IPS-15b (cell line): ENCODE results near the gene PTPRT.

Experiments used
- H3K27me3 ChIP-seq: one replicate; pipeline ENCODE4 v1.6.1; 2013; ENCODE audit warnings: low read length; ENCODE audit not compliant: control insufficient read depth, insufficient read depth
- H3K36me3 ChIP-seq: one replicate; pipeline ENCODE4 v1.6.1; 2013; ENCODE audit warnings: low read length; ENCODE audit not compliant: control insufficient read depth, insufficient read depth
- H3K4me1 ChIP-seq: one replicate; pipeline ENCODE4 v1.6.1; 2013; ENCODE audit warnings: mild to moderate bottlenecking, low read length; ENCODE audit not compliant: control insufficient read depth, insufficient read depth
- H3K4me3 ChIP-seq: one replicate; pipeline ENCODE4 v1.5.1; 2013; ENCODE audit warnings: low read depth, low read length
- H3K9ac ChIP-seq: one replicate; pipeline ENCODE4 v1.6.1; 2013; ENCODE audit warnings: low read depth, mild to moderate bottlenecking, low read length
- H3K9me3 ChIP-seq: one replicate; pipeline ENCODE4 v1.6.1; 2013; ENCODE audit warnings: mild to moderate bottlenecking, low read length; ENCODE audit not compliant: control insufficient read depth, insufficient read depth

The PTPRT gene

GRCh38 chr20:42063141-42063540 is 1126.6 kb downstream of the PTPRT start:
- Histone ChIP-seq H3K4me1 (no peaks in the 10 kb centered on the region), H3K4me3 (no peak overlapping the region), H3K27me3 (no peaks in the 10 kb centered on the region), H3K9me3 (no peaks in the 10 kb centered on the region), H3K9ac (no peak overlapping the region), H3K36me3 (no peaks in the 10 kb centered on the region)

- no peaks in the 10 kb centered on the region for H3K4me1 ChIP-seq
- H3K9me3 ChIP-seq, result no peaks in the 10 kb centered on the region
- H3K9ac ChIP-seq, result no peak overlapping the region
- no peaks in the 10 kb centered on the region for H3K27me3 ChIP-seq
- H3K4me3 ChIP-seq, result no peak overlapping the region
- H3K36me3 ChIP-seq, result no peaks in the 10 kb centered on the region
These were observed 1136.4 kb downstream of the PTPRT start for GRCh38 chr20:42053350-42053749.

GRCh38 chr20:42051921-42052320 is 1137.8 kb downstream of the PTPRT start:
- Histone ChIP-seq H3K36me3 (no peaks in the 10 kb centered on the region), H3K4me1 (no peaks in the 10 kb centered on the region), H3K4me3 (no peak overlapping the region), H3K27me3 (no peaks in the 10 kb centered on the region), H3K9me3 (no peaks in the 10 kb centered on the region), H3K9ac (no peak overlapping the region)

GRCh38 chr20:42046371-42047085 is 1143.2 kb downstream of the PTPRT start:
- no peaks in the 10 kb centered on the region for H3K36me3 ChIP-seq
- H3K9ac ChIP-seq, result no peak overlapping the region
- no peak overlapping the region for H3K4me3 ChIP-seq
- H3K4me1 ChIP-seq, result no peaks in the 10 kb centered on the region
- no peaks in the 10 kb centered on the region for H3K27me3 ChIP-seq
- H3K9me3 ChIP-seq, result no peaks in the 10 kb centered on the region

- no peak overlapping the region for H3K9ac ChIP-seq
- H3K4me3 ChIP-seq, result no peak overlapping the region
These were observed 1145.8 kb downstream of the PTPRT start for GRCh38 chr20:42043921-42044320.

GRCh38 chr20:42041000-42041565 is 1148.6 kb downstream of the PTPRT start:
- H3K9me3 ChIP-seq, result no peaks in the 10 kb centered on the region
- H3K4me1 ChIP-seq, result no peaks in the 10 kb centered on the region

More at GRCh38 chr20:42043921-42044320, 1145.8 kb downstream of the PTPRT start:
- Histone ChIP-seq H3K27me3 (no peaks in the 10 kb centered on the region), H3K36me3 (no peaks in the 10 kb centered on the region), H3K9me3 (no peaks in the 10 kb centered on the region), H3K4me1 (no peaks in the 10 kb centered on the region)

GRCh38 chr20:42027746-42028268 is 1161.9 kb downstream of the PTPRT start:
- no peaks in the 10 kb centered on the region for H3K4me1 ChIP-seq
- H3K9me3 ChIP-seq, result no peaks in the 10 kb centered on the region
- H3K36me3 ChIP-seq, result no peaks in the 10 kb centered on the region
- H3K27me3 ChIP-seq, result no peaks in the 10 kb centered on the region
- H3K9ac ChIP-seq, result no peak overlapping the region
- H3K4me3 ChIP-seq, result no peak overlapping the region

More at GRCh38 chr20:42041000-42041565, 1148.6 kb downstream of the PTPRT start:
- Histone ChIP-seq H3K27me3 (no peaks in the 10 kb centered on the region), H3K4me3 (no peak overlapping the region), H3K36me3 (no peaks in the 10 kb centered on the region), H3K9ac (no peak overlapping the region)

- Histone ChIP-seq H3K9me3 (no peaks in the 10 kb centered on the region), H3K4me3 (no peak overlapping the region), H3K36me3 (no peaks in the 10 kb centered on the region), H3K27me3 (no peaks in the 10 kb centered on the region), H3K9ac (no peak overlapping the region), H3K4me1 (no peaks in the 10 kb centered on the region)
These were observed 1163.1 kb downstream of the PTPRT start for GRCh38 chr20:42026599-42026998.

- Histone ChIP-seq H3K9ac (no peak overlapping the region), H3K9me3 (no peaks in the 10 kb centered on the region), H3K36me3 (no peaks in the 10 kb centered on the region), H3K4me1 (no peaks in the 10 kb centered on the region), H3K27me3 (no peaks in the 10 kb centered on the region), H3K4me3 (no peak overlapping the region)
These were observed 1165.1 kb downstream of the PTPRT start for GRCh38 chr20:42024653-42025052.
